PC-3 (cell line): ENCODE results near the gene UBQLNL. TPM values are rescaled to one million over a fixed set of nuclear protein-coding genes. Genes with fewer than 3 reads are reported as not detected.

Experiments used
- ATAC-seq: fragments of 200-7000 bp; cut with Tn5 transposase; 2 replicates; pipeline ENCODE4 v1.9.1; 2020; ENCODE audit warnings: mild to moderate bottlenecking, moderate library complexity
- Bru-seq: library from RNA; stranded (reverse); fragments of 400-500 nt; gene quantifications from one replicate; lab custom pipeline; 2021; lab: Mats Ljungman, UMichigan
- BruChase-seq, 2 experiments: library from RNA; stranded (reverse); fragments of 400-500 nt; gene quantifications; one replicate each; lab custom pipeline; 2021; lab: Mats Ljungman, UMichigan
- BruUV-seq: library from RNA; stranded (reverse); fragments of 400-500 nt; replicated peaks from 2 replicates; lab custom pipeline; 2021; lab: Mats Ljungman, UMichigan
- CTCF ChIA-PET: fragments of 300-600 bp; sonication (Branson Sonifier 250); formaldehyde crosslinking; loops from one replicate; lab custom pipeline; 2022; ENCODE audit warnings: antibody characterized with exemption; lab: Charles Lee
- POLR2A ChIA-PET: fragments of 300-600 bp; sonication (Branson Sonifier 250); formaldehyde crosslinking; loops from one replicate; lab custom pipeline; 2022; ENCODE audit warnings: antibody characterized with exemption; ENCODE audit not compliant: unreplicated experiment; lab: Charles Lee
- DNase-seq: peaks from one replicate; pipeline ENCODE4 v3.0.0-alpha.2; 2015
- H2AFZ ChIP-seq: fragments of 300-600 bp; sonication (generic); 2 replicates; pipeline ENCODE4 v1.6.0; 2016; ENCODE audit warnings: antibody characterized with exemption, low read length
- H3F3A ChIP-seq: fragments of 300-600 bp; sonication (generic); one replicate; pipeline ENCODE4 v1.6.0; 2017; ENCODE audit warnings: antibody characterized with exemption, low read length, control low read depth, mild to moderate bottlenecking; ENCODE audit not compliant: unreplicated experiment
- H3K27ac ChIP-seq: fragments of 300-600 bp; sonication (generic); 2 replicates; pipeline ENCODE4 v1.5.1; 2016; ENCODE audit warnings: mild to moderate bottlenecking, low read length
- H3K27me3 ChIP-seq: fragments of 300-600 bp; sonication (generic); 2 replicates; pipeline ENCODE4 v1.6.1; 2016; ENCODE audit warnings: low read length, mixed read lengths
- H3K36me3 ChIP-seq: fragments of 300-600 bp; sonication (generic); 2 replicates; pipeline ENCODE4 v1.6.1; 2016; ENCODE audit warnings: low read depth, mixed run types, low read length, mixed read lengths
- H3K4me1 ChIP-seq: fragments of 300-600 bp; sonication (generic); 2 replicates; pipeline ENCODE4 v1.5.1; 2016; ENCODE audit warnings: low read length; ENCODE audit not compliant: insufficient read depth
- H3K4me2 ChIP-seq: fragments of 300-600 bp; sonication (generic); 2 replicates; pipeline ENCODE4 v1.6.0; 2016; ENCODE audit warnings: low read length
- H3K4me3 ChIP-seq: fragments of 300-600 bp; sonication (generic); 2 replicates; pipeline ENCODE4 v1.5.1; 2016; ENCODE audit warnings: mild to moderate bottlenecking, low read length, mixed read lengths
- H3K79me2 ChIP-seq: fragments of 300-600 bp; sonication (generic); 2 replicates; pipeline ENCODE4 v1.6.1; 2017; ENCODE audit warnings: low read length, mixed read lengths
- H3K9ac ChIP-seq: fragments of 300-600 bp; sonication (generic); 2 replicates; pipeline ENCODE4 v1.6.0; 2016; ENCODE audit warnings: mild to moderate bottlenecking, low read length
- H3K9me2 ChIP-seq: fragments of 300-600 bp; sonication (generic); replicated peaks from 2 replicates; pipeline ENCODE4 v1.6.1; 2016; ENCODE audit warnings: mixed run types, low read length, mixed read lengths
- H3K9me3 ChIP-seq: fragments of 300-600 bp; sonication (generic); 2 replicates; pipeline ENCODE4 v1.6.1; 2016; ENCODE audit warnings: low read length, mixed read lengths
- H4K20me1 ChIP-seq: fragments of 300-600 bp; sonication (generic); 2 replicates; pipeline ENCODE4 v1.6.1; 2016; ENCODE audit warnings: low read length, mixed read lengths
- CTCF ChIP-seq: fragments of 300-600 bp; sonication (generic); conservative IDR thresholded peaks from 2 replicates; pipeline ENCODE4 v1.5.1; 2017; ENCODE audit warnings: antibody characterized with exemption, low read depth, mild to moderate bottlenecking, low read length
- EZH2 ChIP-seq: fragments of 300-600 bp; sonication (generic); IDR thresholded peaks from one replicate; pipeline ENCODE4 v1.6.1; 2017; ENCODE audit warnings: antibody characterized with exemption, mild to moderate bottlenecking, low read length; ENCODE audit not compliant: unreplicated experiment
- EZH2phosphoT487 ChIP-seq: fragments of 300-600 bp; sonication (generic); IDR thresholded peaks from 2 replicates; pipeline ENCODE4 v1.6.1; 2018; ENCODE audit warnings: mild to moderate bottlenecking, antibody characterized with exemption, low read length, borderline replicate concordance
- intact Hi-C: fragments of 100-400 bp; cut with micrococcal nuclease; formaldehyde crosslinking; loops from 2 replicates; pipeline ENCODE4 v1.9.0; 2023
- long read RNA-seq: library from polyadenylated mRNA; unstranded; transcript quantifications from one replicate; pipeline ENCODE4 v2.0.0, GENCODE V29; 2021; ENCODE audit not compliant: unreplicated experiment
- total RNA-seq: library from RNA; depleted of rRNA; stranded (reverse); fragments of >200 nt; gene quantifications from 2 replicates; pipeline ENCODE4 v1.2.3, GENCODE V29; 2014; rRNA removed

UBQLNL gene
- total RNA-seq (not detected in 2 replicates), Bru-seq, nascent RNA (percentile 11 among the genes with signal in this experiment), BruChase-seq, experiment 1, labeled RNA remaining after a 6-hour chase (percentile 44 among the genes with signal in this experiment), BruChase-seq, experiment 2, labeled RNA remaining after a 2-hour chase (percentile 46 among the genes with signal in this experiment)
- long read RNA-seq: 0 reads

DNA sequence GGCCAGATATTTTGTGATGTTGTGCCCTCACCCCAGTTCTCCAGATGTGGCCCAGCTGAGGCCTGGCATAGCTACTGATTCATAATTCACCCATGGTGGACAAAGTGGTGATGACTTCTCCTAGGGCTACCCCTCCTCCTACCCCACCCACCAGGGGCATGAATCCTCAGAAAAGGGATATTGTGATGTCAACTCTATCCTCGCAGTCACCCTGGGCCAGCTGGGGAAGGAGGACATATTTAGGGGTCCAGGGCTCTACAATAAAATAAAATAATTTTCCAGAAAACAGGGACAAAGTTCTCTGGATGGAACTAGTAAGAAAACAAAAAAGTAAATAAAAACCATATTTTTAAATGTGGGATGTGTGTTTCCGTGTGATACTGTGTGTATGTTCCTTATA lies at the start of gene UBQLNL:
Gene UBQLNL (minus strand): TSS at position 101 of the 400 bp plus-strand sequence. CDS start 258 bp downstream, outside the sequence.
- Histone ChIP-seq H2AFZ (no peak within 1 kb of the TSS), H3K79me2 (no peaks in the 10 kb centered on the region), H4K20me1 (no peaks in the 10 kb centered on the region), H3K9me2 (no peaks in the 10 kb centered on the region), H3K36me3 (no peaks in the 10 kb centered on the region), H3K4me3 (no peak within 1 kb of the TSS), H3K9ac (no peak within 1 kb of the TSS), H3K27me3 (peaks cover 13% of the 10 kb centered on the region; the same call in 1 of the 2 replicates), H3K4me2 (no peak within 1 kb of the TSS), H3K4me1 (no peaks in the 10 kb centered on the region), H3K9me3 (no peaks in the 10 kb centered on the region), H3F3A (no peaks in the 10 kb centered on the region), H3K27ac (no peak within 1 kb of the TSS)
- POLR2A ChIA-PET: no interaction called here
- intact Hi-C loops: no loop called here
- DNase-seq (no peak), ATAC-seq (no peak)
- TF ChIP-seq EZH2phosphoT487 (no peak), CTCF (no peak), EZH2 (no peak)
- CTCF ChIA-PET: no interaction called here
- no TSS peak for BruUV-seq

DNA sequence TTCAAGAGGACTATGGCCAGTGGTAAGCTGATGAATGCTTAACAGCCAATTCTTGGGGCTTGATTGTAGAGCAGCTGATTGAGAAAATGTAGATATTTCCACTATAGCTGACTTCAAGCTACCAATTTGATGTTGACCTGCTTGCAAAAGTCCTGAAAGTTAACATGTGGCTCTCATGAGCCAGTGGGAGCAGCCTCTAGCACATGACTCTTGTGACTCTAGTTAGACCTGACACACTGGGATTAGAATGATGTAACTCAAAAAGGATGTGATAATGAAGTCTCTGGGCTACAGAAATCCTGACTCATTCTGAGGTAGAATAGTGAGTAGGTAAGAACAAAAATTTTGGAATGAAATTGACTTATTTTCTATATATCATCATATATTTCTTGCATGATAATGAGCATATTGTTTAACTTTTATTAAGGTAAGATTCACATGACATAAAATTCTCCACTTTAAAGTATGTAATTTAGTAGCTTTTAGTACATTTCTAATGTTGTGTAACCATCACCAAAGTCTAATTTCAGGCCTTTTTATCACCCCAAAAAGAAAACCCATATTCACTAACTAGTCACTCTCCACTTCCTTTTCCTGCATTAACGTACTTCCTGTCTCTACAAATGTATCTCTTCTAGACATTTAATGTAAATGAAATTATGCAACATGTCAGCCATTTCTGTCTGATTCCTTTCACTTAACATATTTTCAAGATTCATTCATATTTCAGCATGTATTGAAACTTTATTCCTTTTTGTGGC lies 47.9 kb upstream of the UBQLNL start:
- ChIA-PET POLR2A (no interaction called here), CTCF (no interaction called here)
- Histone ChIP-seq H3K27me3 (0 out of 2 replicates have a peak, but pooled peaks cover 5% of the 10 kb centered on the region), H3K9me2 (no peaks in the 10 kb centered on the region), H3F3A (no peaks in the 10 kb centered on the region), H3K9me3 (no peaks in the 10 kb centered on the region), H3K4me2 (no peak overlapping the region), H3K27ac (no peak overlapping the region), H3K79me2 (no peaks in the 10 kb centered on the region), H3K4me3 (no peak overlapping the region), H4K20me1 (no peaks in the 10 kb centered on the region), H2AFZ (no peak overlapping the region), H3K4me1 (no peaks in the 10 kb centered on the region), H3K9ac (no peak overlapping the region), H3K36me3 (no peaks in the 10 kb centered on the region)
- intact Hi-C loops: no loop called here
- no TSS peak for BruUV-seq
- no peak for ATAC-seq
- no peak for DNase-seq
- TF ChIP-seq EZH2: no peak
- no peak for TF ChIP-seq CTCF
- TF ChIP-seq EZH2phosphoT487: no peak

GRCh38 chr11:5557751-5558150 lies 41.3 kb upstream of the UBQLNL start:
- H3K4me2 ChIP-seq: no peak overlapping the region
- no peaks in the 10 kb centered on the region for H3K79me2 ChIP-seq
- POLR2A ChIA-PET: no interaction called here
- CTCF ChIA-PET: no interaction called here
- H3K4me1 ChIP-seq: no peaks in the 10 kb centered on the region
- no peaks in the 10 kb centered on the region for H3K9me3 ChIP-seq
- H3K9me2 ChIP-seq: no peaks in the 10 kb centered on the region
- no peak overlapping the region for H3K4me3 ChIP-seq
- H3K27me3 ChIP-seq: 0 out of 2 replicates have a peak, but pooled peaks cover 7% of the 10 kb centered on the region
- H3K9ac ChIP-seq: no peak overlapping the region
- peak; percentile 31 for DNase-seq
- H3K27ac ChIP-seq: no peak overlapping the region
- no TSS peak for BruUV-seq
- ATAC-seq: no peak
- H2AFZ ChIP-seq: no peak overlapping the region
- no peaks in the 10 kb centered on the region for H3F3A ChIP-seq
- no peaks in the 10 kb centered on the region for H3K36me3 ChIP-seq
- intact Hi-C loops: no loop called here
- no peaks in the 10 kb centered on the region for H4K20me1 ChIP-seq
- TF ChIP-seq EZH2 (no peak), CTCF (no peak), EZH2phosphoT487 (no peak)
